AG04450 (cell line): ENCODE measurements around the gene TRHDE. TPM values are rescaled to one million over a fixed set of nuclear protein-coding genes. Genes with fewer than 3 reads are reported as not detected.
"Not testable (repeated sequence)": the region's sequence is repeated elsewhere in the genome, so short reads cannot be mapped to it uniquely, and the experiment has no call there.

ENCODE experiments used
- CTCF ChIA-PET: fragments of 300-600, 350-600 bp; formaldehyde crosslinking; extraction: SDS; loops from one replicate; lab custom pipeline; 2022; ENCODE audit warnings: antibody characterized with exemption, inconsistent platforms; lab: Charles Lee
- POLR2A ChIA-PET: fragments of 350-600 bp; formaldehyde crosslinking; extraction: SDS; loops from one replicate; lab custom pipeline; 2021; ENCODE audit warnings: antibody characterized with exemption, inconsistent platforms; lab: Yijun Ruan, JAX
- DNase-seq: peaks from one replicate; pipeline ENCODE4 v3.0.0-alpha.2; 2011; ENCODE audit warnings: low read depth, low spot score
- H3K27ac ChIP-seq: one replicate; pipeline ENCODE4 v1.5.1; 2012; ENCODE audit warnings: low read depth, low read length, control low read depth
- H3K27me3 ChIP-seq: one replicate; pipeline ENCODE4 v1.6.0; 2012; ENCODE audit warnings: low read length; ENCODE audit not compliant: control insufficient read depth, insufficient read depth
- H3K4me3 ChIP-seq: 2 replicates; pipeline ENCODE4 v1.5.1; 2011; ENCODE audit warnings: mild to moderate bottlenecking, low read depth, low read length, control low read depth
- H3K9me3 ChIP-seq: 2 replicates; pipeline ENCODE4 v1.5.1; 2012; ENCODE audit warnings: low read length; ENCODE audit not compliant: control insufficient read depth, insufficient read depth
- CTCF ChIP-seq: IDR thresholded peaks from 2 replicates; pipeline ENCODE4 v1.5.1; 2011; ENCODE audit warnings: low read depth, low read length, control low read depth, inconsistent platforms
- polyA plus RNA-seq: library from polyadenylated mRNA; depleted of rRNA; stranded (reverse); fragments of >200 nt; gene quantifications from 2 replicates; pipeline ENCODE4 v1.2.3, GENCODE V29; 2011

TRHDE gene
- polyA plus RNA-seq, 1 experiment: 90.7 TPM

- Histone ChIP-seq H3K4me3 (no peak overlapping the region), H3K9me3 (no peaks in the 10 kb centered on the region), H3K27ac (no peak overlapping the region), H3K27me3 (no peaks in the 10 kb centered on the region)
- DNase-seq: no peak
- CTCF ChIA-PET: no interaction called here
- POLR2A ChIA-PET: no interaction called here
- no peak for TF ChIP-seq CTCF
Measured at GRCh38 chr12:72642706-72643105, 370.5 kb downstream of the TRHDE start.

GRCh38 chr12:72647139-72647538 lies 375.0 kb downstream of the TRHDE start:
- no peak for DNase-seq
- H3K27me3 ChIP-seq: no peaks in the 10 kb centered on the region
- ChIA-PET CTCF (no interaction called here), POLR2A (no interaction called here)
- no peaks in the 10 kb centered on the region for H3K9me3 ChIP-seq
- H3K27ac ChIP-seq: no peak overlapping the region
- no peak overlapping the region for H3K4me3 ChIP-seq
- TF ChIP-seq CTCF: no peak

GRCh38 chr12:72658615-72659014 lies 386.4 kb downstream of the TRHDE start:
- Histone ChIP-seq H3K27ac (no peak overlapping the region), H3K27me3 (no peaks in the 10 kb centered on the region), H3K4me3 (no peak overlapping the region), H3K9me3 (no peaks in the 10 kb centered on the region)
- ChIA-PET POLR2A (no interaction called here), CTCF (no interaction called here)
- no peak for DNase-seq
- TF ChIP-seq CTCF: no peak

- H3K27ac ChIP-seq, H3K9me3 ChIP-seq, DNase-seq, H3K27me3 ChIP-seq, H3K4me3 ChIP-seq, POLR2A ChIA-PET, CTCF ChIA-PET: not testable (repeated sequence)
Measured at GRCh38 chr12:72660174-72660573, 388.0 kb downstream of the TRHDE start.

- Histone ChIP-seq H3K27me3 (no peaks in the 10 kb centered on the region), H3K27ac (no peak overlapping the region), H3K4me3 (no peak overlapping the region), H3K9me3 (no peaks in the 10 kb centered on the region)
- ChIA-PET POLR2A (no interaction called here), CTCF (no interaction called here)
- no peak for DNase-seq
- TF ChIP-seq CTCF: no peak
Measured at GRCh38 chr12:72673853-72674252, 401.7 kb downstream of the TRHDE start.

- Histone ChIP-seq H3K4me3 (no peak overlapping the region), H3K27ac (no peak overlapping the region), H3K9me3 (no peaks in the 10 kb centered on the region), H3K27me3 (no peaks in the 10 kb centered on the region)
- POLR2A ChIA-PET: no interaction called here
- no peak for DNase-seq
- CTCF ChIA-PET: interaction anchor here (0.8 kb wide), 1 partner anchor 23 kb away, joined by 3 read pairs; no protein-coding TSS in a partner anchor
- no peak for TF ChIP-seq CTCF
Measured at GRCh38 chr12:72676556-72676955, 404.4 kb downstream of the TRHDE start.
